Forelimb muscle (tissue), 1 donor: ENCODE measurements around the gene UNC5C. TPM values are rescaled to one million over a fixed set of nuclear protein-coding genes. Genes with fewer than 3 reads are reported as not detected.

Experiments
- DNase-seq: peaks from one replicate; pipeline ENCODE4 v3.0.0-alpha.2; 2013; ENCODE audit warnings: low read depth
- polyA plus RNA-seq: library from polyadenylated mRNA; unstranded; fragments of 120-200 nt; gene quantifications from one replicate; pipeline ENCODE4 v1.2.1, GENCODE V29; 2013; ENCODE audit not compliant: insufficient read length

The UNC5C gene
- polyA plus RNA-seq, 1 donor: 0.46 TPM

- no peak for DNase-seq
These were observed 25.9 kb downstream of the UNC5C start for GRCh38 chr4:95522682-95523530.

DNA sequence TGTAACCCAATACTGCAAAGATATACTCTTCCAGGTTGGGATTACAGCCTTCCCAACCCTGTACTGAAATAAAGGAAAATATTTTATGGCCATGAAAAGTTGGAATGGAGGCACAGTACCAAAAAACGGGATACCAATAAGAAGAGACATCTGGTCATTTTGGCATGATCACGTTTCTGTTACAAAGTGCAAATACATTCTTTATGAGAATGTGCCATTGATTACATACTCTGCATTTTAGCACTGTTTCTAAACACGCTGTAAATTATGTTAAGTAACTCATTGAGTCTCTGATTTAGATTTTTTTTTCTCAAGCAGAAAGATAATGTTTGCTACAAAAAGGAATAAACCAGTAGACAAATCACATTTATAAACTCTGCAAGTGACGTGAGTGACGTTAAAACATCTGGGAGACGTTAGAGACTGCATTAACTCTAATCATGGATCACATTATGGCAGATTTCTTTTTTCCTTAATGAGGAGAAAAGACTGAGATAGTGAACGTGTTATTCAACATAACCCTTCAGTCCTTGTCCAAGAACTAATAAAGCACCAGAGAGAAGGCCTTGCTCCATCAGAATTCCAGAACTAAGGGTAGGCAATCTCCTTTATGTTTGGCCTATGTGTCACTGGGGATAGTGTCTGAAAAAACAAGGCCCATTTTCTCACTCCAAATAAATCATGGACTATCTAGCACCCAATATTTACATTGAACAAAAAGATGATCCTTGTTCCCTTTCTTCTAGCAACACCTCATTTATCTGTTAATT, 31.0 kb downstream of the UNC5C start:
- DNase-seq: no peak

- DNase-seq: no peak
These were observed 32.2 kb downstream of the UNC5C start for GRCh38 chr4:95516528-95517017.

GRCh38 chr4:95515589-95515988, 33.2 kb downstream of the UNC5C start:
- DNase-seq: no peak

GRCh38 chr4:95513022-95513421, 35.8 kb downstream of the UNC5C start:
- no peak for DNase-seq

DNA sequence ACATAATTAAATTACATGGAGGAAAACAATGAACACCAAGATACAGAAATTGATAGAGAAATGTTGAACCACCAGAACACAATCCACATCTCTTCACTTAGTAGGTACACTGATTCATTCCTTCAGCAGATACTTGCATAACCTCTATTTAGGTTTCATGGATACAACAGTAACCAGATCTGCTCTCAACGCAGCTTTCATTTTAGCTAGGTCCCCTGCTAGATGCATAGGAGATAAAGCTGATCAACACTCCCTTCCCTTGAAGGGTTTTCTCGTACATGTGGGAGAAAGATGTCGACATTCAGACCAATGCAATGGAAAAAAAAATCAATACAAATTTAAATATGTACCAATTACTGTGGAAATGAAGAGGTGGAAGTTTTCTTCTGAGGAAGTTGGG, 37.3 kb downstream of the UNC5C start:
- no peak for DNase-seq

- DNase-seq: no peak
These were observed 37.9 kb downstream of the UNC5C start for GRCh38 chr4:95510877-95511276.

DNA sequence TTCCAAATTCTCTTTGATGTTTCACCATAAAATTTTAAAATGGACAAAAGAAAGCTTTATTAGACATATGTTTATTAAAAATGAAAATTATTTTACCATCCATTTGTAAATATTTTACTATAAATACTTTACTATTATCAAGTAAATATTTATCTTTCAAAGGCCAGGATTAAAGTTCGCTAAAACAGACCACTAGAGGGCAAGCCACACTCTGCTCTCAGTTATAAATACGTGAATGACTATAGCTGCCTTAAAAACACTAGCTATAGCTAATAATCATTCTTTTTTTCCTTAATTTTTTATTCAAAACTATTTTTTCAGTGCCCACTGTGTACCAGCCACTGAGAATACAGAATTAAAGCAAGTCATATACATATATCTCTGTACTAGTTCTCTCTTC, 38.6 kb downstream of the UNC5C start:
- no peak for DNase-seq

DNA sequence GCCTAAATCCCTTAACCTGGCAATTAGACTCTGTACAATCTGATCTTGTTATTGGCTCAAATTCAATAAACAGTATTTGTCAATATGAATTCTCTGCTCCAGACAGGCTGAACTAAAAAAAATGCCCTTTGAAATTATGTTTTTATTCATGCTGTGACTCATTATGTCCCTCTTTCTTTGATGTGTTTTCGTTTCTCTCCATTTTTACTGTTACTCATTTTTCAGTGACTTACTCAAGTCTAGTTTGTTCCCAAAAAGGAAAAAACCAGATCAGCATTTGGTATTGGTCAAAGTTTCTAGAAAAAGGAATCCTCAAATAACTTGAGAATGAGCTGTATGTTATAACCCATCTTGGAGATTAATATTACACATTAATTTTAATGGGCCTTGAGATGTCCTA, 40.4 kb downstream of the UNC5C start:
- no peak for DNase-seq

DNA sequence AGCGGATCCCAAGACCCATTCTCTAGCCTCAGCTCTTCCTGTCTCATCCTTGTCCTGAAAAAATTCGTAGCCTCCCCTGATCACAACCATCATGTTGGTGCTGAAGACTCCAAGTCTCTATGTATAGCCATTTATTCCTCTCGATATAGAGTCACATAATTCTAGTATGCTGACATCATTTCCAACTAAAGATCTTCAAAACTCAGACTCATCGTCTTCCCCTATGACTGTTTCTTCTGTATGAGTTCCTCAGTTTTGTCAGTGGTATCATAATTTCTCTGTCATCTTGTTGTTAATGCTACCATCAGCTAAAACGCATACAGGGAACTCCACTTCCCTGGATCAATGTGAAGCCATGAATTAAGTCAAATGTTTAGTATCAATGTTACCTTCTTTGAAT, 41.2 kb downstream of the UNC5C start:
- DNase-seq: no peak

- no peak for DNase-seq
These were observed 41.6 kb downstream of the UNC5C start for GRCh38 chr4:95507147-95507546.

- no peak for DNase-seq
These were observed 42.5 kb downstream of the UNC5C start for GRCh38 chr4:95506264-95506663.

DNA sequence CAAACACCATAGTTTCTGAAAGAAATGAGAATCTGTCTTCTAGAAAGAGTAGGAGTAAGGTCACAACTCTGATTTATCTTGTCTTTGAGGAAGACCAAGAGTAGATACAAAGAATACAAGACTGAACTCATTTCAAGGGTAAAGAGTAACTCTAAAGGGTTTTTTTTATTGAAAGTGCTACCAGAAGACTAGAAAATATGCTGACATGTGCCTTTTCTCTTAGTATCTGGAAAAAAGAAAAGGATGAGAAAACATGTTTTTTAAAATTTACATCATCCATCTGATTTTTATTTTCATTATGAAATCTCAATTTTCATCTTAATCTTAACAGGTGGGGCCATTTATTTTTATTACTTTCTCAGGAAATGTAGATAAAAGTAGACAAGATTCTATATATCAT, 43.0 kb downstream of the UNC5C start:
- DNase-seq: no peak

- DNase-seq: no peak
These were observed 43.6 kb downstream of the UNC5C start for GRCh38 chr4:95505151-95505550.

DNA sequence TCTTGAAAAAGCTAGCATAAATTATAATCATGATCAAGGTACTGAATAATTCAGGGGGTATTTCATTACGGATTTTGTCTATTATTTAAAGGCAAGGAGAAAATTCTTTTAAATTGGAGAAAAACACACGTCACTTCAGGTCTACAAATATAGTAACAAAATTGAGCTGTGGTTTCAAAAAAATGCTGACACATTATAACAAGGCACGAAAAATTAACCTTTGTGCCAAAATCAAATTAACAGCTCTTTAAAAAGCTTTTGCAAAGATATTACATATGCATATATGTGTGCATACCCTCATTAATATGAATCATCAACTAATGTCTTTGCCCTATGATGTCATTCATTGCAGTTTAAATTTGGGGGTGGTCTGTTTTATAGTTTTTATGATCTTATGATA, 44.3 kb downstream of the UNC5C start:
- no peak for DNase-seq

GRCh38 chr4:95500361-95500760, 48.4 kb downstream of the UNC5C start:
- DNase-seq: no peak

DNA sequence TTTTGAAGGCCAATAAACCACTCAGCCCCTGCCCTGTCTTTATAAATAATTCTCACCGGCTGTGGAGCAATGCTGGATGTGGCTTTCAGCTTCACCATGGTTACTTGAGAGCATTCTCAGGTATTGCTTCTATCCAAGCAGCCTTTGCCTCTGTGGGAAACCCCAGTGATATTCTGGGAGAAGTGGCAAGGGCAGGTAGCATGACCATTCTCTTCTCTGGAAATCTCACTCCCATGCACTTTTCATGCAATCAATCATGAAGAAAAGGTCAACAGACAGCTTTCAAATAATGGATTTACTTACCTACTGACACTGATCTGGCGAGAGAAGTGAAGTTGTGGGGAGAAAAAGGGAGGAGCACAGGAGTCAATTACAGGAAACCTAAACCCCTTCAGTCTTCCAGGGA, 49.5 kb downstream of the UNC5C start:
- no peak for DNase-seq

DNA sequence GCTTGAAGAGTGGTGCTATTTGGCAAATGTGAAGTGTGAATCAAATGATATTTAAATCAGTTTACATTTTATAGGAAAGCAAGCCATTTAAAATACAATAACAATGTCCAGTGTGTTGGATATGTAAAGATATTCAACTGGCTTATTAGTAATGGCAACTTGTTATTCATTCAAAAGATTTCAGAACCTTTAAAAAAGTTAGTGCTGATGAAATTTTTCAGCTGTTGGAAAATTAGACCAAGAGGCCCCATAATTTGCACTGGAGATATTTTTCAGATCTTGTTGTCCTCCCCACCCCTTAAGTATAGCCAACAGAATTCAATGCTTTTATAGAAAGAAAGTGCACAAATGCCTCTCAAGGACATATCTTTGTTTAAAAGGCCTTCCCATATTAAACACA, 54.6 kb downstream of the UNC5C start:
- DNase-seq: no peak

- DNase-seq: no peak
These were observed 70.1 kb downstream of the UNC5C start for GRCh38 chr4:95478679-95479078.

DNA sequence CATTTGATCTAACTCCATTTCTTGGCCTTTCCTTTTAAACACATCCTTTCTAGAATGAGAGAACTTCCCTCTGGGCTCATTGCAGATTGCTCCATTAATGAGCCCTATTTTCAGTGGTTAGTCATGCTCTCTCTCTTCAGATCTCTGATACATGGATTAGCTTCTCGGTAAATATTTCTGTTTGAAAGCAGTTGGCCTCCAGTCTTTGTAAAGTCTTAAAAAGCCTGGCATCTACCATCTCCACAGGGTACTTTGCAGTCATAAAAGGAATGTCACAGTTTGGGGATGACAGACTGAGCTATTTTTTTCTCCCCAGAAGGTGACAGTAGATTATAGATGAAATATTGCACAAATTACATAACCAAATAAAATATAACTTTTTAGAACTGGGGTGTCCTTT, 72.7 kb downstream of the UNC5C start:
- no peak for DNase-seq

DNA sequence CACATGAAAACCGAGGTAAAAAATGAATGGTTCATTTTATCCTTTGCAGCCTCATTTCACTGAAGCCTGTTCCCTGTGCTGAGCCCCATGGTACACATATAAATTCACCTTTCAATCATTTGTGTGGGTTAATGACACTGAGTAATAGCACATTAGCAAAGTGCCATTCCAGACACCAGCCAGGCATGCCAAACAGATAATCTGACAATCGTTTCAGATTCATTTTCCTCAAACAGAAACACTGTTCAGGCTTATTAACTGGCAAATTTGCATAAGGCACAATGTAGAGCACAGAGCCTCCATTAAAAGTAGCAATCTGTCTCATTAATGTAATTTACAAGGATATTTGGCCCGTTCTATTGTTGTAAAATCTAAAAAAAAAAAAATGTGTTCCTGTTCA, 76.2 kb downstream of the UNC5C start:
- DNase-seq: no peak

DNA sequence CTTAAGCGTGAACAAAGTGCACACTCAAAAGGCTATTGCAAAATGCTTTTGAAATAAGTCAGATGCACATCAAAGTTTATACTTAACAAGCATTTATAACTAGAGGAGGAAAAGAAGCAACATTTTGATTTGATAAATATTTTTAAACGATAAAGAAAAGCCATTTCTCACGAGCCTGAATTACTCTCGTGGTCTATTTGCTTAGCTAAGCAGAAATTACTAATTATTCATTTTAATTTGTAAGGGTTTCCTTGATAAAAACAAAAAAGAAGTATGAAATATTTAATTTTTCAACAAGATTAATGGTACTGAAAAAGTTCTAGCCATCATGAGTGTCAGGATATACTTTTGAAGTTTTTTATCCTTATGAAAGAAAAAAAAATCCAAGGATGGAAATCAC, 78.2 kb downstream of the UNC5C start:
- DNase-seq: no peak

GRCh38 chr4:95469617-95470016, 79.2 kb downstream of the UNC5C start:
- no peak for DNase-seq
